GM13976 (cell line): Measurements from ENCODE around the gene LAMP5.

ENCODE experiments used
- DNase-seq: peaks from one replicate; pipeline ENCODE4 v3.0.0; 2012; ENCODE audit warnings: low spot score
- CTCF ChIP-seq: IDR thresholded peaks from 2 replicates; pipeline ENCODE4 v1.5.1; 2012; ENCODE audit warnings: borderline replicate concordance, mild to moderate bottlenecking; ENCODE audit not compliant: insufficient read depth; ENCODE audit errors: extremely low read depth, missing control alignments, control extremely low read depth
- in situ Hi-C: fragments of 300-500 bp; cut with MboI; formaldehyde crosslinking; loops from one replicate; pipeline ENCODE4 v1.12.0; 2022; ENCODE audit warnings: low sequenced_read_pairs, mixed read lengths, inconsistent platforms; ENCODE audit not compliant: unreplicated experiment

Gene LAMP5

GRCh38 chr20:9495701-9496100, 18.7 kb upstream of the LAMP5 start:
- no peak for DNase-seq
- no peak for TF ChIP-seq CTCF
- in situ Hi-C loops: no loop called here

GRCh38 chr20:9496155-9496554, 18.2 kb upstream of the LAMP5 start:
- no peak for TF ChIP-seq CTCF
- in situ Hi-C loops: no loop called here
- no peak for DNase-seq

DNA sequence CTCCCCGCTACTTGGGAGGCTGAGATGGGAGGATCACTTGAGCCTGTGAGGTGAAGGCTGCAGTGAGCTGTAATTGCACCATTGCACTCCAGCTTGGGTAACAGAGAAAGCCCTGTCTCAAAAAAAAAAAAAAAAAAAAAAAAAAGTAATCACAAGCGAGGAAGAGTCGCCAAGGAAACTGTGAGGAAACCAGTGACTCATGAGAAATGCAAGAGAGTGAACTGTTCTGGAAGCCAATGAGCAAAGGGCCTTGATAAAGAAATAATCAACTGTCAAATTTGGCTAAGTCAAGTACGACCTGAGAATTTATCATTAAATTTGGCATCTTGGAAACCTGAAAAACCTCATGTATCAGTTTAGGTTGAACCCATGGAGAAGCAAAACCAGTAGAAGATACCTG, 16.1 kb upstream of the LAMP5 start:
- in situ Hi-C loops: no loop called here

DNA sequence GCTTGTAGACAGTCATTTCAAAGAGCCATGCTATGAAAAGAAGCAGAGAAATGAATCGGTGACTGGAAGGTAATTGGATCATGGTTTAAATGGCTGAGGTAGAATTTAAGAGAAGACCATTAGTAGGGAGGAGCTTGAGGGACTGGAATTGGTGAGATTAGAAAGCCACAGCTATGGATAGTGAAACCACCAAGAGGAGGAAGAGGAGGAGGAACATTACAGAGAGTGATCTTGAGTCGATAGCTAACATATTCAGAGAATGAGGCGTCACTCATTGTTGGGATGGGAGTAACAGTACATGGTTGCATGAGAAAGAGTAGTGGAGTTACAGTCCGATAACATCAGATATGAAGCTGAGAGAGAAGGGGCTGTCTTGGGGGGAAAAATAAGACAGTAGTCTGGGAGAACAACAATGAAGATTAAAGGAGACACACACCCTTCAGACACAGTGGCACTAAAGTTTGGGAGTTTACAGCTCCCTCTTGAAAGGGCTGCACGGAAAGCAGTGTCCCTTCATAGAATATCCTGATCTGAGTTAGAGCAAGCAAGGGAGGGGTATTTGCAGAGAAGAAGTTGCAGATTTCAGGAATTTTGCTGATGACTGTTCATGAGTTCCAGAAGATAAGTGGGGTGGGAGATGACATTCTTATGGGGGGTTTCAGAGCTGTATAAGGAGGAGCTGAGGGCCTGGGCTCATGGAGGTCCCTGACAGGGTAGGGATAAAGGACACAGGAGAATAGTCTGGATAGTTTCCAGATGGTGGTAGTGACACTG, 15.1 kb upstream of the LAMP5 start:
- no peak for TF ChIP-seq CTCF
- in situ Hi-C loops: no loop called here
- DNase-seq: no peak

More for the DNA sequence above, 16.1 kb upstream of the LAMP5 start:
- no peak for TF ChIP-seq CTCF
- DNase-seq: no peak

DNA sequence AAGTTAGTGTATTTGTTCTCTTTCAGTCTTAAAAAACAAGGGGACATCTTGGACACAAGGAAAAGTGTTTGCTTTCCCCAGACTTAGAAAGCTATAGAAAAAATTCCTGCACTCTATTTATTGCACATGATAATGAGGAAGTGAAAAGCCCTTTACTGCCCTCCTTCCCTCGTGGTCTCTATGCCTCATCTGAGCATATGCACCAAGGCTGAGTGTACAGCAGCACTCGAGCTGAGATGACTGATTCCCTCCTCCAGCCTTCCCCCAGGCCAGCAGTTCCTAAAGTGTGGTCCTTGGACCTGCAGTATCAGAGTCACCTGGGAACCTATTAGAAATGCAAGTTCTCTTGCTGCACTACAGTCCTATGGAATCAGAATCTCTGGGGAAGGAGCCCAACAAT, 14.3 kb upstream of the LAMP5 start:
- in situ Hi-C loops: no loop called here
- no peak for TF ChIP-seq CTCF
- no peak for DNase-seq

GRCh38 chr20:9501473-9501872, 12.9 kb upstream of the LAMP5 start:
- no peak for DNase-seq
- in situ Hi-C loops: no loop called here
- TF ChIP-seq CTCF: no peak
